ENCODE data around the gene FRMD3.

The FRMD3 gene

GRCh38 chr9:83491995-83492394, 46.2 kb downstream of the FRMD3 start:
- no peak for TF ChIP-seq CTCF (conservative IDR thresholded peaks at IDR 0.05; ENCODE audit: low read length)
- no peak overlapping the region for H3K4me3 ChIP-seq (ENCODE audit: low read length)
- DNase-seq (ENCODE audit: low read depth), result no peak

GRCh38 chr9:83491413-83491812, 46.8 kb downstream of the FRMD3 start:
- no peak overlapping the region for H3K4me3 ChIP-seq (ENCODE audit: low read length)
- no peak for DNase-seq (ENCODE audit: low read depth)
- TF ChIP-seq CTCF (conservative IDR thresholded peaks at IDR 0.05; ENCODE audit: low read length), result no peak

- TF ChIP-seq CTCF (conservative IDR thresholded peaks at IDR 0.05; ENCODE audit: low read length), result no peak
- no peak overlapping the region for H3K4me3 ChIP-seq (ENCODE audit: low read length)
- DNase-seq (ENCODE audit: low read depth), result no peak
Observed at GRCh38 chr9:83489961-83490360, 48.2 kb downstream of the FRMD3 start.

GRCh38 chr9:83484990-83485389, 53.2 kb downstream of the FRMD3 start:
- TF ChIP-seq CTCF (conservative IDR thresholded peaks at IDR 0.05; ENCODE audit: low read length), result no peak
- no peak for DNase-seq (ENCODE audit: low read depth)

GRCh38 chr9:83483223-83483622, 55.0 kb downstream of the FRMD3 start:
- H3K4me3 ChIP-seq (ENCODE audit: low read length), result no peak overlapping the region
- DNase-seq (ENCODE audit: low read depth), result no peak
- no peak for TF ChIP-seq CTCF (conservative IDR thresholded peaks at IDR 0.05; ENCODE audit: low read length)

More at GRCh38 chr9:83484990-83485389, 53.2 kb downstream of the FRMD3 start:
- no peak overlapping the region for H3K4me3 ChIP-seq (ENCODE audit: low read length)

- TF ChIP-seq CTCF (conservative IDR thresholded peaks at IDR 0.05; ENCODE audit: low read length), result no peak
- DNase-seq (ENCODE audit: low read depth), result no peak
- no peak overlapping the region for H3K4me3 ChIP-seq (ENCODE audit: low read length)
Observed at GRCh38 chr9:83479765-83480164, 58.4 kb downstream of the FRMD3 start.

- peak; percentile 42 for DNase-seq (ENCODE audit: low read depth)
- no peak for TF ChIP-seq CTCF (conservative IDR thresholded peaks at IDR 0.05; ENCODE audit: low read length)
- H3K4me3 ChIP-seq (ENCODE audit: low read length), result no peak overlapping the region
Observed at GRCh38 chr9:83477571-83477970, 60.6 kb downstream of the FRMD3 start.
